Hematopoietic multipotent progenitor cell treated with erythropoietin and hydrocortisone succinate and interleukin-3 and kit ligand, for 4 days (in vitro differentiated cells): Measurements from ENCODE around the gene BEND3.
"Not testable (repeated sequence)": the region's sequence is repeated elsewhere in the genome, so short reads cannot be mapped to it uniquely, and the experiment has no call there.

ENCODE experiments used
- DNase-seq: peaks from one replicate; pipeline ENCODE4 v3.0.0-alpha.2; 2015

BEND3 gene

DNA sequence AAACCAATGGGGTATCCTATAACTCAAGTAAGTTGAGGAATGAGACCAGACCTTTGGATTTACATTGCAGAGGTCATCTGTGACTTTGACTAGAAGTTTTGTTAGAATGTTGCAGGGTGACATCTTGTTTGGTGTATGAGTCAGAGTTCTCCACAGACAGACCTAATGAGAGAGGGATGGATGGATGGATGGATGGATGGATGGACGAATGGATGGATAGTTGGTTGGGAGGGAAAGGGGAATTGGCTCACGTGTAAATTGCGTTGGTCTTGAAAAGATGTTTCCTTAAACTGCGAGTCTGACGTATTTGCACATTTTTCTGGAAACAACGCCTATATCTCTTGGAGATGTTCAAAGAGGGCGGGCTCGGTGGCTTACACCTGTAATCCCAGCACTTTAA is 88.3 kb downstream of the BEND3 start:
- DNase-seq = no peak

DNA sequence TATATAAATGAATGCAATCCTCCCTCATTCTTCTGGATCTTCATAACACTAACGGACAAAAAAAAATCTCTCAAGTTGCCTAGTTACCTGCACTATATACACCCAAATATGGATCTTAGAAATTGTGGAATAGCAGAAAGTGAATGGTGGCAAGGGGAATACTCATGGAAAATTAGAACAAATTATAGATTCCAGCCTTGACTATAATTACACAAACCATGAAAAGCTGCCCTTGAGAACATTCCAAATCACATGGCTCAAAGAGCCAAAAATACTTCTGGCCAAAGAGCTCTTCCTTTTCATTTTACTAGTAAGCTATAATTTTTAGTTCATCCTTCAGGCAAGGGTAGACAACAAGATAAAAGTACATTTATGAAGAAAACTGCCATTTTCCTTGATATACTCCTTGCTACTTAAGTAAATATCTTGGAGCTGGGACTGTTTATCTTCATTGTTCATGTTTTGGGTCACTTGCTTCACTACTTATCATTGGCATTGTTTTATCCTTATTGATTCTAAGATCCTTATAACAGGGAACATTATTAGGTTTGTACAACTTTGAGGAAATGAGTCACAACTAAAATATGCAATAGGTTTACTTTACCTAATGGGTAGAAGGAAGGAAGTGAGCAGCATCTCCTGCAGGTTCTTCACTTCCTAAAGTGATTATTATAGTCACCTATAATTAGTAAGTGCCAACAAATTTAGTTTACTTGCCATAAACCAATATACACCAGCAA is 93.7 kb downstream of the BEND3 start:
- DNase-seq = no peak

DNA sequence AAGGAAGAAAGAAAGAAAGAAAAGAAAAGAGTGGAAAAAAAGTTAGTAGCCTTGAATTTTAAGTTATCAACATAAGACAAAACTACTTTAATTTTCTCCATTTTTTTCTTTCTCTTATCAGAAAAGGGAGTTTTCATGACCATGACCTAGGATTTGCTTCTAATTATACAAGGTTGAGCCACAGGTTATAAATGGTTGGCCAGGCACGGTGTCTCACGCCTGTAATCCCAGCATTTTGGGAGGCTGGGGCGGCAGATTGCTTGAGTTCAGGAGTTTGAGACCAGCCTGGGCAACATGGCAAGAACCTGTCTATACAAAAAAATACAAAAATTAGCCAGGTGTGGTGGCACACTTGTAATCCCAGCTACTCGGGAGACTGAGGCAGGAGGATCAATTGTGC is 95.1 kb downstream of the BEND3 start:
- no peak for DNase-seq

DNA sequence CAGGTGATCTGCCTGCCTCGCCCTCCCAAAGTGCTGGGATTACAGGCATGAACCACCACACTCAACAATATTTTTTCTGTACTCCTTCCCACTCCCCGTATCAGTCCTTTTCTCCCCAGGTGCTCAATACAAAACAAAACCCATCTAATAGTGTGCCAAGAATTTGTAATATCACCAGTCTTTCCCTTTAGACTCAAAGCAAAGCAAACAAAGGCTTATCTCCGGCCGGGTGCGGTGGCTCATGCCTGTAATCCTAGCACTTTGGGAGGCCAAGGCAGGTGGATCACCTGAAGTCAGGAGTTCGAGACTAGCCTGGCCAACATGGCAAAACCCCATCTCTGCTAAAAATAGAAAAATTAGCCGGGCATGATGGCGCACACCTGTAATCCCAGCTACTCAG is 95.7 kb downstream of the BEND3 start:
- not testable (repeated sequence) for DNase-seq

DNA sequence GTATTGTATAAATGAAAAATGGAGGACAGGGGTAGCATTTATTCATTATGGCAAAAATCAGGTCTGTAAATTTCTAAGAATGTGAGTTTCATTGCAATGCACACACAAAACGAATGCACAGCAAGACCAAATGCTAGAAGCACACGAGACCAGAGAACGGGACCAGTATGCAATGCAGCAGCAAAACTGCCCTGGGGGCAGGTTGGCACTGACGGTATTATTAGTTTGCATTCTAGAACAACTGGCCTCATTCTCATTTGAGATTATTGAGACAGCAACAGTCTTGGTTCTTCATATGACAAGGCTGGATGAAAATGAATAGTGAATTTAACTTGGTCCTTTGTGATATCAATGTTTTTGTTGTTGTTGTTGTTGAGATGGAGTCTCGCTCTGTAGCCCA is 96.3 kb downstream of the BEND3 start:
- no peak for DNase-seq
